HG02938 (cell line): Measurements from ENCODE around the gene SPIN2A.
"Not testable (repeated sequence)": the region's sequence is repeated elsewhere in the genome, so short reads cannot be mapped to it uniquely, and the experiment has no call there.

Source experiments
- ATAC-seq: cut with Tn5 transposase; IDR thresholded peaks from one replicate; pipeline ENCODE4 v1.9.1; 2021; ENCODE audit warnings: mild to moderate bottlenecking, moderate library complexity; ENCODE audit not compliant: unreplicated experiment

SPIN2A gene

DNA sequence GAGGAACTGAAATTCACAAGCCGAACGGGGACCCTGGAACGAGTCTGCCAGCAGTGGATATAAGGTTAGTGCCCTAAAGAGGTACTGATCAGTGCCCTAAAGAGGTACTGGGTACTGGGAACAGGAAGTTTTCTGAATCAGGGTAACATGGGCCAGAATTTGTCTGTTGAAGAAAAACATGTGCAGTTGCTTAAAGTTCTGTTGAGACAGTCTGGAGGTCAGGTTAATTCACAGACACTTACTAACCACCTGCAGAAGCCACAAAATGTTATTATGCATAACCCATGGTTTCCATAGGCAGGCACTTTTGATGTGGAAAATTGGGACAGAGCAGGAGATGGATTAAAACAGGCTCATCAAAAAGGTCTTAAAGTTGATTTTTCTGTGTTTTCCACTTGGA is 33.7 kb downstream of the SPIN2A start:
- no peak for ATAC-seq

- not testable (repeated sequence) for ATAC-seq
Observed at GRCh38 chrX:57102918-57103317, 34.3 kb downstream of the SPIN2A start.
